HG03280 (cell line): ENCODE measurements around the gene GKN1.

Experiments used
- ATAC-seq: cut with Tn5 transposase; IDR thresholded peaks from one replicate; pipeline ENCODE4 v1.9.1; 2021; ENCODE audit warnings: mild to moderate bottlenecking, moderate library complexity; ENCODE audit not compliant: unreplicated experiment

The GKN1 gene, protein sequence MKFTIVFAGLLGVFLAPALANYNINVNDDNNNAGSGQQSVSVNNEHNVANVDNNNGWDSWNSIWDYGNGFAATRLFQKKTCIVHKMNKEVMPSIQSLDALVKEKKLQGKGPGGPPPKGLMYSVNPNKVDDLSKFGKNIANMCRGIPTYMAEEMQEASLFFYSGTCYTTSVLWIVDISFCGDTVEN

GRCh38 chr2:68974251-68974650 lies at the start of gene GKN1:
Gene GKN1, plus strand, starts transcription at chr2:68974636. Its CDS starts 42 bp downstream, at chr2:68974678.
- no peak for ATAC-seq

GRCh38 chr2:68925295-68925896 lies 49.0 kb upstream of the GKN1 start:
- ATAC-seq: no peak

DNA sequence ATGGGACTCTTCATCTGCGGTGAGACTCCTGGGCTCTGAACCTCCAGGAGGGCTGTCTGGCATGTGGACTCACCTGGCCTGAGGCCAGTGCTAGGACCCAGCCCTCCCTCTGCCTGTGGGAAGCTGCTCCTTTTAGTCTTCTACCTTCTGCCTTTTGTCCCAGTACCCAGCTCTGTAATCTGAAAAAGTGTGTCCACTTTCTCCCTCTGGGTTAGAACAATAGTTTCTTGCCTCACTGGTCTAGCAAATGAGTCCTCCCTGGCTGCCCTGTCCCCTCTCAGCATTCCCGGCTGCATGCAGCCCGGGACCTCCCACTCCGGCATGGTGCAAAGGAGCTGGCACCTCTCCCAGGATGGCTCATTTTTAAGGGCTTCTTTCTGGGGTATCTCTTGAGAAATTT lies 47.6 kb upstream of the GKN1 start:
- ATAC-seq: no peak

DNA sequence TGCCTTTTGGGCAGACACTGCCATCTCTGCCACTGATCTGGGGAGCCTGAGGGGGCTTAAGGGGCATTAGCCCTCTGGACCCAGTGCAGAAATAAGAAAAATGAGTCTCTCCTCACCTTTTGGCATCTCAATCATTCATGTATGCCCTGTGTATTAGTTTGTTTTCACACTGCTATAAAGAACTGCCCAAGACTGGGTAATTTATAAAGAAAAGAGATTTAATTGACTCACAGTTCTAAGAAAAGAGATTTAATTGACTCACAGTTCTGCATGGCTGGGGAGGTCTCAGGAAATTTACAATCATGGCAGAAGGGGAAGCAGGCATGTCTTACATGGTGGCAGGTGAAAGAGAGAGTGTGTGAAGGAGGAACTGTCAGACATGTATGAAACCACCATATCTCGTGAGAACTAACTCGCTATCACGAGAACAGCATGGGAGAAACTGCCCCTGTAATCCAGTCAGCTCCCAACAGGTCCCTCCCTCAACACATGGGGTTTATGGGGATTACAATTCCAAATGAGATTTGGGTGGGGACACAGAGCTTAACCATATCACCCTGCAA lies 43.2 kb upstream of the GKN1 start:
- ATAC-seq: no peak

DNA sequence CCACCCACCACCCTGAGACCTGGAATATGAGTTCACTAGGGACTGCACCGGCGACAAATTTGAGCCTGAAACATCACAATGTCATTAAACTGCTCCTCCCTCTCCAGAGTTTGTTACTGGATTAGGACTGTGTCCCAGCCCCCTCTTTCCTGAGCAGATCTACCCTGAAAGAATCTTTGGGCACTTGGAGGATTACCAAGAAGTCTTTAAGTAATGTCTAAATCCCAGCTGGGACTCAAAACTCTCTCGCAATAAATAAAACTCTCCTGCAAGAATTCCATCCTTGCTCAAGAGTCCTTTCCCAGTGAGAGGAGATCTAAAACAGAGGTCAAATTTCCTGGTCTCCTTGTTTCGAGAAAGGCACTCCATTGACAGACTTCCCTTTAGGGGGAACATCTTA lies 42.6 kb upstream of the GKN1 start:
- no peak for ATAC-seq

- no peak for ATAC-seq
These were observed 42.0 kb upstream of the GKN1 start for GRCh38 chr2:68932402-68932801.

GRCh38 chr2:68934021-68934420 lies 40.4 kb upstream of the GKN1 start:
- no peak for ATAC-seq

GRCh38 chr2:68935471-68935870 lies 39.0 kb upstream of the GKN1 start:
- ATAC-seq: no peak

DNA sequence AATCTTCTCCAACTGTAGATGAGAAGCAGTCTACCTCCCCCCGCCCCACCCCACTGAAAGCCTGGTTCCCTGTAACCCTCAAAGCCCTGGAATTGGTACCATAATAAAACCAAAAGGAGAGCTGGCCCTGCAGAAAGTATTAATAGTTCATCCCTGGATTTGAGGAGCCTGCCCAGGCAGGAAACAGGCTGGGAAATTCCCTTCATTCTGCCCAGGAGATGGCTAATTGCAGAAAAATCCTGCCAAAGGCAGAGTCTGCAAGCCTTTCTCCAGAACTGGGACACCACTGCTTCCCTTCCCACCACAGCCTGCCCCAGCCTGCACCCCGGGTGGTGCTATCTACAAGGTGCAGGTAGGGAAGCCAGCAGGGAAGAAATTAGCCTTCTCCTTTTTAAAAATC lies 38.0 kb upstream of the GKN1 start:
- ATAC-seq: no peak

DNA sequence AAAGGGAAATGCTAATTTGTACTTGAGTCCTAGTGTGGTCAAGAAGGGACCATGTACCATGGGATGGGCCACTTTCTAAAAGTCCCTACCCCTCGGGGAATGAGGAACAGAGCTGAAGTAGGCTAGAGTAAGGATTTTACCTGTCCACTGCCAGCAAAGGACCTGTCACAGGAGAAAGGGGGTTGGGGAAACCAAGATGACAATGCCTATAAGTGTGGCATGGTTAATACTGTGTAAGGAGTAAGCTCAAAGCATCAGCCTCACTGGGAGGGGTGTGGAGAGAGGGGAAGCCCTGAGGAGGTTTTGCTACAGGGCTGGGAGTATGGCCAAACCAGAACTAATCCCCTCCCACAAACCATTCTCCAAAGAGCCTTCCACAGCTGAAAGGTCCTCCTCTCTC lies 37.5 kb upstream of the GKN1 start:
- ATAC-seq: no peak

GRCh38 chr2:68937346-68938055 lies 36.9 kb upstream of the GKN1 start:
- no peak for ATAC-seq

DNA sequence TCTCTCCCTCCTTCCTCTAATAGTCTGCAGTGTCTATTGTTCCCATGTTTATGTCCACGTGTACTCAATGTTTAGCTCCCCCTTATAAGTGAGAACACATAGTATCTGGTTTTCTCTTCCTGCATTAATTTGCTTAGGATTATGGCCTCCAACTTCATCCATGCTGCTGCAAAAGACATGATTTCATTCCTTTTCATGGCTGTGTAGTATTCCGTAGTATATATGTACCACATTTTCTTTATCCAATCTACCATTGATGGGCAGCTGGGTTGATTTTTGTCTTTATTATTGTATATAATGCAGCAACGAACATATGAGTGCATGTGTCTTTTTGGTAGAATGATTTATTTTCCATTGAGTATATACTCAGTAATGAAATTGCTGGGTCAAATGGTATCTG lies 35.5 kb upstream of the GKN1 start:
- ATAC-seq: no peak

DNA sequence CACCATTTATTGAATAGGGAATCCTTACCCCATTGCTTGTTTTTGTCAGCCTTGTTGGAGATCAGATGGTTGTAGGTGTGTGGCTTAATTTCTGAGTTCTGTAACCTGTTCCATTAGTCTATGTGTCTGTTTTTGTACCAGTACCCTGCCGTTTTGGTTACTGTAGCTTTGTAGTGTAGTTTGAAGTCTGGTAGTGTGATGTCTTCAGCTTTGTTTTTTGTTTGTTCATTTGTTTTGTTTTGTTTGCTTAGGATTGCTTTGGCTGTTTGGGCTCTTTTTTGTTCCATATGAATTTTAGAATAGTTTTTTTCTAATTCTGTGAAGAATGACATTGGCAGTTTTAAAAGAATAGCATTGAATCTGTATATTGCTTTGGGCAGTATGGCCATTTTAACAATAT lies 34.5 kb upstream of the GKN1 start:
- no peak for ATAC-seq

DNA sequence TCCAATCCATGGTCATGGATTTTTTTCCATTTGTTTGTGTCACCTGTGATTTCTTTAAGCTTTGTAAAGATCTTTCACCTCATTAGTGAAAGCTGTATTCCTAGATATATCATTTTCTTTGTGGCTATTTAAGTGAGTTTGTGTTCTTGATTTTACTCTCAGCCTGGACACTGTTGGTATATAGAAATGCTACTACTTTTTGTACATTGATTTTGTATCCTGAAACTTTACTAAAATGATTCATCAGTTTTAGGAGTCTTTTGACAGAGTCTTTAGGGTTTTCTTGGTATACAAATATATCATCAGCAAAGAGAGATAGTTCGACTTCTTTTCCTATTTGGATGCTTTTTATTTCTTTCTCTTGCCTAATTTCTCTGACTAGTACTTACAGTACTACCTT lies 34.1 kb upstream of the GKN1 start:
- no peak for ATAC-seq

GRCh38 chr2:68942827-68943226 lies 31.6 kb upstream of the GKN1 start:
- no peak for ATAC-seq

- no peak for ATAC-seq
These were observed 30.6 kb upstream of the GKN1 start for GRCh38 chr2:68943581-68944568.

DNA sequence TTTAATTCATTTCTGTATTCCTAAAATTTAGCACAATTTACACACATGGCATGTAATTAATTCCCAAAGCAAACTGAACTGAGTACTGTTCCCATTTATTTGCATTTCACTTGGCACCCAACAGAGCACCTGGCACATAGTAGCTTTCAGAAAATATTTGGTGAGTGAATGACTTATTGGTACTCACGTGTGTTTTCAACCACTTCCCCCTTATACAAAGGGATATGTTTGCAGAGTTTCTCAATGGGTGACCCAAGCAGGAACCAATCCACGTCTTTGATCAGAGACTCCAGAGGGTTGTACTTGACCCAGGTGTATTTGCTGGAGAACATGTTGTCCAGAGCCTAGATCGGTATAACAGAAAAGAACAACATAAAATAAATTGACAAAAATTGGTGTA lies 28.3 kb upstream of the GKN1 start:
- no peak for ATAC-seq

- no peak for ATAC-seq
These were observed 25.7 kb upstream of the GKN1 start for GRCh38 chr2:68948710-68949109.

GRCh38 chr2:68951899-68952298 lies 22.5 kb upstream of the GKN1 start:
- no peak for ATAC-seq

- ATAC-seq: no peak
These were observed 21.4 kb upstream of the GKN1 start, which contains the start of gene GKN2 for GRCh38 chr2:68952887-68953521. Gene GKN2, minus strand, starts transcription at chr2:68952893. Its CDS starts 32 bp downstream, at chr2:68952861.
